ENCODE measurements around the gene C1QTNF7.

C1QTNF7 gene

GRCh38 chr4:15402974-15403373 lies 24.9 kb upstream of the C1QTNF7 start:
- TF ChIP-seq EZH2 (IDR thresholded peaks at IDR 0.05), result no peak
- no peak for TF ChIP-seq FOXP2 (optimal IDR thresholded peaks at IDR 0.05; ENCODE audit: control extremely low read depth, extremely low read length, insufficient read depth)
- no peak for TF ChIP-seq POLR2AphosphoS5 (IDR thresholded peaks at IDR 0.05; ENCODE audit: borderline replicate concordance, low read depth, low read length)

GRCh38 chr4:15405018-15405417 lies 22.8 kb upstream of the C1QTNF7 start:
- DNase-seq (ENCODE audit: low read depth, low spot score), result no peak
- no peak overlapping the region for H3K27ac ChIP-seq
- no peaks in the 10 kb centered on the region for H3K36me3 ChIP-seq (ENCODE audit: insufficient read depth, low read length)
- TF ChIP-seq FOXP2 (optimal IDR thresholded peaks at IDR 0.05; ENCODE audit: control extremely low read depth, extremely low read length, insufficient read depth) (no peak), POLR2AphosphoS5 (IDR thresholded peaks at IDR 0.05; ENCODE audit: borderline replicate concordance, low read depth, low read length) (no peak), EZH2 (IDR thresholded peaks at IDR 0.05) (no peak)
- H3K9me3 ChIP-seq (ENCODE audit: low read depth, low read length), result no peaks in the 10 kb centered on the region
- H3K4me3 ChIP-seq, result peak overlapping the region; percentile 25; the same call in 1 of the 2 replicates
- no peak overlapping the region for H3K9ac ChIP-seq (ENCODE audit: insufficient read length)

More at GRCh38 chr4:15402974-15403373, 24.9 kb upstream of the C1QTNF7 start:
- H3K9me3 ChIP-seq (ENCODE audit: low read depth, low read length), result no peaks in the 10 kb centered on the region
- no peaks in the 10 kb centered on the region for H3K36me3 ChIP-seq (ENCODE audit: insufficient read depth, low read length)
- H3K27ac ChIP-seq, result no peak overlapping the region
- no peak for DNase-seq (ENCODE audit: low read depth, low spot score)
- no peak overlapping the region for H3K4me3 ChIP-seq
- H3K9ac ChIP-seq (ENCODE audit: insufficient read length), result no peak overlapping the region

GRCh38 chr4:15410750-15411149 lies 17.1 kb upstream of the C1QTNF7 start:
- peak overlapping the region; percentile 46 for H3K4me3 ChIP-seq
- peak overlapping the region; percentile 75 for H3K27ac ChIP-seq
- H3K9me3 ChIP-seq (ENCODE audit: low read depth, low read length), result no peaks in the 10 kb centered on the region
- TF ChIP-seq EZH2 (IDR thresholded peaks at IDR 0.05) (no peak), POLR2AphosphoS5 (IDR thresholded peaks at IDR 0.05; ENCODE audit: borderline replicate concordance, low read depth, low read length) (peak; percentile 45; the same call in 1 of the 2 replicates), FOXP2 (optimal IDR thresholded peaks at IDR 0.05; ENCODE audit: control extremely low read depth, extremely low read length, insufficient read depth) (peak; percentile 62)
- peak; percentile 77 for DNase-seq (ENCODE audit: low read depth, low spot score)
- no peak overlapping the region for H3K9ac ChIP-seq (ENCODE audit: insufficient read length)
- no peaks in the 10 kb centered on the region for H3K36me3 ChIP-seq (ENCODE audit: insufficient read depth, low read length)

GRCh38 chr4:15412461-15412860 lies 15.4 kb upstream of the C1QTNF7 start:
- no peaks in the 10 kb centered on the region for H3K36me3 ChIP-seq (ENCODE audit: insufficient read depth, low read length)
- no peak for DNase-seq (ENCODE audit: low read depth, low spot score)
- no peak overlapping the region for H3K9ac ChIP-seq (ENCODE audit: insufficient read length)
- no peak overlapping the region for H3K4me3 ChIP-seq
- H3K9me3 ChIP-seq (ENCODE audit: low read depth, low read length), result no peaks in the 10 kb centered on the region
- TF ChIP-seq EZH2 (IDR thresholded peaks at IDR 0.05) (no peak), FOXP2 (optimal IDR thresholded peaks at IDR 0.05; ENCODE audit: control extremely low read depth, extremely low read length, insufficient read depth) (no peak), POLR2AphosphoS5 (IDR thresholded peaks at IDR 0.05; ENCODE audit: borderline replicate concordance, low read depth, low read length) (no peak)
- no peak overlapping the region for H3K27ac ChIP-seq

DNA sequence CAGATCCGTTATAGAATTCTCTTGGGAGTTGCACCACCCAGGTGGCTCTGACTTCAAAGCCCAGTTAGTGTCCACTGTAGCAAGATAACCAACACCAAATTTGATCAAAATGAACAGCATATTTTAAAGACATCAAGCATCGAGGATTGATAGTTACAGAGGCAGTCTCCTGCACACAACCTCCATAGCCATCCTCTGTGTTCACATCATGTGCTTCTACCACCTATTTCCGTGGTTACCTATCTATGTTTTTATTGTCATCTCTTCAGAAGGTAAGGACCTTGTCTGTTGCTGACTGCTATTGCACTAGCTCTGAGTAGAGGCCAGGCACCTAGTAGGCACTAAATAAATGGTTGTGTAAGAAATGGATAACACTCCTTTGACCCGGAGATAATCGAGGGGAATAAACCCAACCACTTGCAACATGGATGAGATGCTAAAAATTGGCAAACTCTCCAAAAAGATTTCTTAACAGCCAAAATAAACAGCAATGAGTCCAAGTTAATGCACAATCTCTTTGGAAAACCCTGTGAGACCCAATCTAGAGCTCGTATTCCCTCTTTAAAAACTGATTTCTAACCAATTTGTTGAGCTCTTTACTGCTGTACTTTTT lies 14.7 kb upstream of the C1QTNF7 start:
- no peak overlapping the region for H3K4me3 ChIP-seq
- H3K9ac ChIP-seq (ENCODE audit: insufficient read length), result no peak overlapping the region
- no peak for DNase-seq (ENCODE audit: low read depth, low spot score)
- H3K27ac ChIP-seq, result no peak overlapping the region
- H3K9me3 ChIP-seq (ENCODE audit: low read depth, low read length), result no peaks in the 10 kb centered on the region
- no peaks in the 10 kb centered on the region for H3K36me3 ChIP-seq (ENCODE audit: insufficient read depth, low read length)
- TF ChIP-seq POLR2AphosphoS5 (IDR thresholded peaks at IDR 0.05; ENCODE audit: borderline replicate concordance, low read depth, low read length) (no peak), EZH2 (IDR thresholded peaks at IDR 0.05) (no peak), FOXP2 (optimal IDR thresholded peaks at IDR 0.05; ENCODE audit: control extremely low read depth, extremely low read length, insufficient read depth) (no peak)

- Histone ChIP-seq H3K36me3 (ENCODE audit: insufficient read depth, low read length) (no peaks in the 10 kb centered on the region), H3K9ac (ENCODE audit: insufficient read length) (no peak overlapping the region), H3K9me3 (ENCODE audit: low read depth, low read length) (no peaks in the 10 kb centered on the region), H3K27ac (no peak overlapping the region), H3K4me3 (no peak overlapping the region)
- DNase-seq (ENCODE audit: low read depth, low spot score), result no peak
- TF ChIP-seq FOXP2 (optimal IDR thresholded peaks at IDR 0.05; ENCODE audit: control extremely low read depth, extremely low read length, insufficient read depth) (no peak), POLR2AphosphoS5 (IDR thresholded peaks at IDR 0.05; ENCODE audit: borderline replicate concordance, low read depth, low read length) (no peak)
Measured at GRCh38 chr4:15413623-15414019, 14.2 kb upstream of the C1QTNF7 start.

DNA sequence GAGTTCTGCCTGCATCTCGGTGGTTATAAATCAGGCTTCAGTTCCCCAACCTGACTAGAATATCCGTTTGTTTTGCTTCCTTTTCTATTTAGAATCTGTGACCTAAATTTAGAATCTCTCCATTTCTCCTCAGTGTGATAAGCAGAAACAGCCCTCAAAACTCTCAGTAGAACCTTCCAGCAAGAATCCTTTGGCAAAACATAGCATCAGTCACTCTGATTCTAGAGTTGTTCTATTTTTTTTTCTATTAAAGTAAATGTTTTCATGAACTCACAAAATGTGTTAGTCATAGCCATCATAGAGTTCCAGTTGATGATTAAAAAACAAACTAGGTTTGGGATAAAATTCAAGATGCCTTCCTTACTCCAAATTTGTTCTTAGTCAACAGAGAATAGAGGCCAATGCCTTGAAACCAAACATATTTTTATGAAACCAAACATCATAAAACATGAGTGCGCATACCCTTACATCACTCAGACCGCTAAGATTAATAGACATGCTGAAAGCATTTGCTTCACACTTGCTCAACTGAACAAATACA lies 13.2 kb upstream of the C1QTNF7 start:
- DNase-seq (ENCODE audit: low read depth, low spot score), result no peak
- Histone ChIP-seq H3K36me3 (ENCODE audit: insufficient read depth, low read length) (no peaks in the 10 kb centered on the region), H3K9me3 (ENCODE audit: low read depth, low read length) (no peaks in the 10 kb centered on the region), H3K4me3 (no peak overlapping the region), H3K27ac (no peak overlapping the region), H3K9ac (ENCODE audit: insufficient read length) (no peak overlapping the region)
- no peak for TF ChIP-seq EZH2 (IDR thresholded peaks at IDR 0.05)
- no peak for TF ChIP-seq FOXP2 (optimal IDR thresholded peaks at IDR 0.05; ENCODE audit: control extremely low read depth, extremely low read length, insufficient read depth)
- no peak for TF ChIP-seq POLR2AphosphoS5 (IDR thresholded peaks at IDR 0.05; ENCODE audit: borderline replicate concordance, low read depth, low read length)

DNA sequence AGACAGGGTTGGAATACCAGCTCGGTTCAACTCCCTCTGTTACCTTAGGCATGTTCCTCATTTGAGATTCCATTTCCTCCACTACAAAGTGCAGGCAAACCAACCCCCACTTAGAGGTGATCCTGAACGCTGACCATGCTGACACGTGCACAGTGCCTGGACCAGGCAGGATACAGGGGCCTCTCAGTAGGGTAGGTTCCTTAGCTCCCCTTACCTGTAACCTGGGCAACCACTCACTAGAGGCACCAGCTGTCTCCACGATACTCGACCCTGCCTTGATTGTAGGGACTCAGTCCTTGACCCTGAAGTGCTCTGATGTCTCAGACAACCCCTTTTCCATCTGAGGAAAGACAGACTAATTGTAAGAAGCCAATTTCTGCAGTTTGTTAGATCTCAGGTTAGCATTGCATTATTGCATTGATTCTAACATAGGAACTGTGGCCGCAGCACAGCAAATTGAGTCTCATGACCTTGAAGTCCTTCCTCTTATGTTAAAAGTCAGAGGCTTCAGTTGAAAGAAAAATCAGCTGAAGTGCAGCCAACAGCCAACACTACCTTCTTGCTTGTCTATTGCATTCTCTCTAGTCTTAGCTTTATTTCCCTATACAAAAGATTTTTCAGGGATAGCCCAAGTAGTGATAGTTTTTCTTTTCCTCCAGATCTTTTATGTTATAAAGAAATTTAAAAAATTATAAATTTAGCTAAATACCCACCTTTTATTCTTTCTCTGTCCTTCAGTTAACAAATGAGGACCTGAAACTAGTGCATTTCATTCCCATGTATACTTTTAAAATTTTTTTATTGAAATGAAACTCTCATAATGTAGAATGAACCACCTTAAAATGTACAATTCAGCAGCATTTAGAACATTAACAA lies 11.2 kb upstream of the C1QTNF7 start:
- H3K36me3 ChIP-seq (ENCODE audit: insufficient read depth, low read length), result no peaks in the 10 kb centered on the region
- H3K27ac ChIP-seq, result no peak overlapping the region
- no peak overlapping the region for H3K9ac ChIP-seq (ENCODE audit: insufficient read length)
- no peak for DNase-seq (ENCODE audit: low read depth, low spot score)
- H3K9me3 ChIP-seq (ENCODE audit: low read depth, low read length), result no peaks in the 10 kb centered on the region
- TF ChIP-seq POLR2AphosphoS5 (IDR thresholded peaks at IDR 0.05; ENCODE audit: borderline replicate concordance, low read depth, low read length) (no peak), EZH2 (IDR thresholded peaks at IDR 0.05) (no peak), FOXP2 (optimal IDR thresholded peaks at IDR 0.05; ENCODE audit: control extremely low read depth, extremely low read length, insufficient read depth) (no peak)
- H3K4me3 ChIP-seq, result no peak overlapping the region
